NCI-H1092 treated with DMSO at 0.1 percent for 48 hours (cell line): Measurements from ENCODE around the gene CASS4.

Experiments
- DNase-seq: peaks from one replicate; lab custom pipeline; 2025; lab: John Stamatoyannopoulos, UW

The CASS4 gene

DNA sequence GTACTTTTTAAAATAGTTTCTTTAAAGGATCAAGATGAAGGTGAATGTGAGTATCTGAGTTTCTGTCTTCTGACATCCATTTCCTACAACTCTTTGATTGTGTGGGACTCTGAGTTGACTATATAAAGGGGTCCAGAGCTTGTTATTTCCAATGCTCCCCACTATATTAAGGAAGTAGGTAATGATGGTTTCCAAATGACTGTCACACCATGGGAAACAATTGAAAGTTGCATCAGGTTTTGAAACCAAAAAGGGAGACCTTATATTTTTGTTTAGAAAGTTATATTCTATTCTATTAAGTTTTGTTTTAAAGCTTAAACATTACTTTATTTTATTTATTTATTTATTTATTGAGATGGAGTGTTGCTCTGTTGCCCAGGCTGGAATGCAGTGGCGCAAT lies 11.2 kb downstream of the CASS4 start:
- no peak for DNase-seq

DNA sequence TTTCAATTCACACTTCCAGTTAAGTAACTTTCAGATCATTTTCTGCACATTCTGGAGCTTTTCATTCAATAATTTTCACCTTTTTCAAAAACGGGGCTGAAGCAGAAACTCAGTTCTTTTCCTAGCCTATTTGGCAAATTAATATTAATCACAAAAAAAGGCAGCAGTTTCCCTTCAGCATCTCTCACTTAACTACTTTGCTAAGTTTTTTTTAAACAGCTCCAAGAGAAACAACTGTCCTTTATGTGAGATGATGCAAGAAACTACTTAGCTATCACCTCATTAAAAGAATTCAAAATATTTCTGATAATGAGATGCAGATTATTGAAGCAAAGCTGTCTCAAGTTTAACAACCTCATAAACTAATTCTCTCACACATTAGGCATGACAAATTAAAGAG lies 11.8 kb downstream of the CASS4 start:
- DNase-seq = no peak

DNA sequence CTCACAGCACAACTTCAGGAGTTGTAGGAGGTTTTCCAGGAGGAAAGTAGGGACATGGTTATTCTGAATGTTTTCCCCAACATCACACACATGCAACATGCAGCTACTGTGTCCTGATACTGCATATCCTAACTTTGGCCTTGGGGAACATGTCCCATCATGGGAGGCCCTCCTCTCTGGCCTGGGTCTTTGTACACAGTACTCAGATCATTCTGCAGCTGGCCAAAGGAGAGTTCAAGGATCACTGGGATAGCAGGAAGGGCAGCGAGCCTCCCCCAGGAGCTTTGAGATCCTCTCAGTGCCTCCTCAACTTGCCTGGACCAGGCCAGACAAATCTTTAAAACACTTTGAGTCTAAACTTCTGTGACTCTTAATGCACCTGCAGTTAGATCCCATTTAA lies 12.9 kb downstream of the CASS4 start:
- DNase-seq = no peak

DNA sequence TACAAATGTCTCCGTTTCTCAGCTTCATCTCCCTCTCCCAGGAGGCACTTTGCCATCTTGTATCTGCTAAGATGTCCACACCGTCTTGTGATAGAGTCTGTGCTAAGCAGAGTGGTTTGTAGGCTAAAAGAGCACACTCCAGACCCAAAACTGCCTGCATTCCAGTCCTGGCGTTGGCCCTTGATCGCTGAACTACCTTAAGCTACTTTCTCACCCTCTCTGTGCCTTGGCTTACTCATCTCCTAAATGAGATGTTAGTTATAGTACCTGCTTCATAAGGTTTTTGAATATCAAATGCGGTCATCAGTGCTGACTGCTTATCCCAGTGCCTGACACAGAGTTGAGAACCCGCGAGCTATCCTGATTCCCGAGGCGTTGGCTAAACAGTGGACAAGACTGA lies 14.0 kb downstream of the CASS4 start:
- DNase-seq = no peak

DNA sequence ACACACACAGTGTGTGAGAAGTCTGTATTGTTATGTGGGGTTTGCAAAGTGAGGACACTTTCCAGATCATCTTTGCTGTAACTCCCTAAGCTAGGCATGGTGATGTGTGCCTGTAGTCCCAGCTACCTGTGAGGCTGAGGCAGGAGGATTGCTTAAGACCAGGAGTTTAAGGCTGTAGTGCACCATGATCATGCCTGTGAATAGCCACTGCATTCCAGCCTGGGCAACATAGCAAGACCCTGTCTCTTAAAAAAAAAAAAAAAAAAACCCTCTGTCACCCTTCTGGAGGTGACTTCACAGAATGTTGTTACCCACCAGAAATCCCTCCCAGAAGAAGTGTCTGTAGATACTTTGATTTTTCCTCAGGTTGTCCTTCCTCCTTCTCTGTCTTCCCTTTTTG lies 14.9 kb downstream of the CASS4 start:
- no peak for DNase-seq

DNA sequence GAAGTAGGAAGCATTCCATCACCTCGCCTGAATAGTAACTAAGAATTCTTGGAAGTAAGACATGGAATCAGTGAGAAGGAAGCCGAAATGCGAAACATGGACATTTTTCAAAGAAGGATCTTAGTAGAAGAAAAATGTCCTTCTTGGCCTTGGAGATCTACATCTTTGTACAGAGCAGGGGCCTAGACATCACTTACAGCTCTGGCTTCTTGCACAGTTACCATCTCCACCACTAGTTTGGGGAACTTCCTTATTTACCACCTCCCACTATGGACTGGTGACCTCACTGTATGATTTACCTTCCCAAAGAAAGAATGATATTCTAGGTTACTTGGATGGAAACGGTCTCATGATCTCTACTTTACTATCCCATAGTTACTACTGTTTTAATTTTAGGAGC lies 15.7 kb downstream of the CASS4 start:
- DNase-seq = no peak

DNA sequence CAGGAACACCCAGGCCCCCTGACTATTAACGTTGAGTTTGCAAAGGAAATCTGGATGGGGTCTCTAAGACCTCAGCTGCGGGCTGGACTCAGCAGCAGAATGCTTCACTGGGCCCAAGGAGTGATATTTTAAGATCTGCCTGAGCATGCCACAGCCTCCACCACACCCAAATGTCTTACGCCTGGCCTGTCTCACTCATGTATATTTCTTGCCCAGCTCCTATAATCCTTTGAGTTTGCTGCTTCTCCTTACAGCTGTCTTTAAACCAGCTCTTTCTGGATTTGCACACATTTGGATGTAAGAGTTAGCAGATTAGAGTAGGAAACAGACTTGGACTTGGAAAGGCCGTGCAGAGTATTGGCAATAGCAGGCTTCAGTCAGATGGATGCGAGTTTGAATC lies 16.4 kb downstream of the CASS4 start:
- no peak for DNase-seq

DNA sequence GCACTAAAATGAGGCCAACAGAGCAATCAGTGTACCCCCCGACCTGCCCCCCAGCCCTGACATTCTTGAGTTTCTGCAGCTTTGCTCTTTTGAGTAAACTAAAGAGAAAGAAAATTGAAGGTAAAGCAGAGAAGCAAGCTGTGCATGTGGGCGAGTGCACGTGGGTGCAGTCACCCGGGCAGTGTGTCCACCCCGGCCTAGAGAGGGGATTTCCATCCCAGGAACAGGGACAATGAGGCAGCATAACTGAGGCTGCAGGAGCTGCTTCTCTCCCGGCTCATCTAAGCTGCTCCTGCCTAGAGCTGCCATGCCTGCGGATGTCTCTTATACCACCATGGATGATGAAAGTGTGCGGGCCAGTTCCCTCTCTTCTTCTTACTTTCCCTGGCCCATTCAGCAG lies 16.8 kb downstream of the CASS4 start:
- DNase-seq = no peak

DNA sequence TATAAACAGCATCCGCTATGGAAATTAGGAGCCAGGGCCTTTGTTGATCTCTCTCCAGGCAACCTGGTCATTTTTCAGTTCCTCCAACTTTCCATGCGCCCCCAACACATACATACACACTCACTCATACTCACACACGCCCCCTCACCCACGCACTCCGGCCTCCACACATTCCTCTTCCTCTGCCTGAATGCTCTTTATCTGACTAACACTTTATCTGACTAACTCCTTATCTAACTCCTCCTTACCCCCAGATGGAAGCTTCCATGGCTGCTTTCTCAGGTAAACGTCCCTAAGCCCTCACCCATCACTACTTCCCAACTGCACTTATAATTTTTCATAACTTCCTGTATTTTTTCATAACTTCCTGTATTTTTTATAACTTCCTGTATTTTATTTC lies 17.4 kb downstream of the CASS4 start:
- no peak for DNase-seq

DNA sequence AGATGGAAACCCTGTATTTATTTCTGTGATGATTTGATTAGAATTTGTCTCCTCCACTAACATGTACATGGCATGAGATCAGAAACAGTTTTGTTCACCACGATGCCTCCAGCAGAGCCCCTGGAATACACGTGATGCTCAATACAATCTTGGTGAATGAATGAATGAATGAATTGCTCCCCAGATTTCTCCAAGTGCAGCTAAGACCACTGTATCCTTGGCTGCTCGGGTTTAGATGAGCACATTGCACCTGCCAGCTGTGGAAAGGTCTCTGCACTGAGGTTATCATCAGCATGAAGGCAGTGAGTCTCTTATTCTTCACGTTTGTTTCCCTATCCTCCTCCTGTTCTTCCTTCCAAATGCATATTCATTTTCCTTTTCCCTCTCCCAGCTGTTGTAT lies 17.9 kb downstream of the CASS4 start:
- DNase-seq = no peak

DNA sequence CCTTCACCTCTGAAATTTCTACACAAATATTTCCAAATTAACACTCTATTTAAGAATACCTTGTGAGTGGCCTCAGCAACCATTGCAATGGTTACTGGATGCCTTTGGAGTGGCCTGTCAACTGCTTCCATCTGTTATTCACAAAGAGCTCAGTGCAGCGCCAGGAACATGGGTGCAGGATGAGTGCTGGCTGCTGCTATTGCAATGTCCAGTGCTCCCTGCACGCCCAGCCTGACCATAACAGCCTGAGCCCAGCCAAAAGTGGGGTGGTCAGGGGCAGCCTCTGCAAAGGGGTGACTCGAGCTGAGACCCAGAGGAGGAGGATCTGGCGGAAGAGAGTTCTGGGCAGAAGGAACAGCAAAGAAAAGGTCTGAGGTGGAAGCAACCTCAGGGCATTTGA lies 18.4 kb downstream of the CASS4 start:
- DNase-seq = no peak

DNA sequence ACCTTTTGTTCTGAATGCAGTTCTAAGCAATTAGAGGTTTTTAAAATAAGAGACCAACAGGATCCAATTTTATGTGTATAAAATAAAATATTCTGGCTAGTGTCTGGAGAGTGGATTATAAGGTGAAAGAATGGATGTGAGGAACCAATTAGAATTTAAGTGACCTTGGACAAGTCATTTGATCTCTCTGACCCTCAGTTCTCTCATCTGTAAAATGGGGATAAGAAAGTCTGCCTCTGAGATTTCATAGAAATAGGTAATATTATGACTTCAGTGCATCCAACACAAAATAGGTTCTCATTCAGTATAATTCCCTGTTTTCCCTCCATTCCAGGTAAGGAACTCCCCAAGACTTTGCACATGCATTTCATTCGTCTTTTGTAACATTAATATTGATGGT lies 18.9 kb downstream of the CASS4 start:
- no peak for DNase-seq

DNA sequence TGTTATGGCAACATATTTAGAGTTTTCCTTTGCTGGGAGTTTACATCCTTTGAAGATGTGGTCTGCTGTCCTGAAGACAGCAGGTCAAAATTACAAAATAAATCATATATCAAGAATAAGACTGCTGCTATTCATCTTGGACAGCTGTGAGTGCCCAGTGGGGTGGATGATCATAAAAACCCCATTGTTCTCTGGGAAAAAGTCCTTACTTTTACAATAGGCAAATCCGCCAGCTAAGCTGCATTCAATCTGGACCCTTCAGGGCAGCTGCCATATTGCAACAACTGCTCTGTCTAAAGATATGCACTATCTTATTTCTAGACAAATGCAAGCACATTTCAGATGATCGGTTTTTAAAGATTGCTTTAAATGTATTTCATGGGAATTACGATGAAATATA lies 19.4 kb downstream of the CASS4 start:
- no peak for DNase-seq

DNA sequence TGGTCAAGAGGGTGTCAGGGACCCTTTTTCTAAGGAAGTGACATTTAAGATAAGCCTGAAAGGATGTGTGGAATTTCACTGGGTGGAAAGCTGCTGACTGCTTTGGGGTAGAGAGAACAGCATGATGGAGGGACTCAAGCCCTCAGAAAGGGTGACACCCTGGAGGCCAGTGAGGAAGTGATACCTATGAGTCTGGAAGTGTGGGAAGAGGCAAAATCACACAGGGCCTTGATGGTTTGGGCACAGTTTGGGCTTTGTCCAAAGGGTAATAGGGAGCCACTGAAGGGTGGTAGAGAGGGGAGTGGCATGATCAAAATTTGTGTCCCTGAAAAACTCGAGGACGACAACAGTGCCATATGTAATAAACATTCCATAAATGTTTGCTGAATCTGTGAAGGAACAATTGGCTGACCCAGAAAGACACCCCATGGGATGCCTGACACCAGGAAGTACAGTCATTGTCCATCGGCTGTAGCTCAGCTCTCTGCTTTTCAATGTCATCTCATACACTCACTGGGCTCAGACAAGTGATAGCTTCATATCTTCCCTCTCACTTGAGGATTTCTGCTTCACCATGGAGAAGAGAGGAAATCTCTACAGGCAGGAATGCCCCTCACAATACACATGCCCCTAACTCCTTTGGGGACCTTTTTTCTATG lies 21.3 kb downstream of the CASS4 start:
- DNase-seq = no peak

DNA sequence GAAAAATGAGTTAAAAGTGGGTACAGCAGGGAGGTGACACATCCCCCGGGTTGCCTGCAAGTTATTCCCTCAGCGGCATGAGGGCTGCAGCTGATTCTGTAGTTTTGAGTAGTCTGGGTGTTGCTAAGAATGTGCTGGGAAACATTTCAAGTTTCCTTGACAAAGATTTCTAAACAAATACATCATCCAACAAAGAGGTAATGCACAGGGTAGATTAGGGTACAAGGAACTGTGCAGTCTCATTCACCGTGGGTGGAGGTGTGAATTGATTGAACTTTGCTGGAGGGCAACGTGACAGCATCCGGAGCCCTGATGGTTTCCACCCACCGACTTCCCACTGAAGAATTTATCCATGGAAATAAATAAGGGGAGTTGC lies 21.8 kb downstream of the CASS4 start:
- DNase-seq = no peak

DNA sequence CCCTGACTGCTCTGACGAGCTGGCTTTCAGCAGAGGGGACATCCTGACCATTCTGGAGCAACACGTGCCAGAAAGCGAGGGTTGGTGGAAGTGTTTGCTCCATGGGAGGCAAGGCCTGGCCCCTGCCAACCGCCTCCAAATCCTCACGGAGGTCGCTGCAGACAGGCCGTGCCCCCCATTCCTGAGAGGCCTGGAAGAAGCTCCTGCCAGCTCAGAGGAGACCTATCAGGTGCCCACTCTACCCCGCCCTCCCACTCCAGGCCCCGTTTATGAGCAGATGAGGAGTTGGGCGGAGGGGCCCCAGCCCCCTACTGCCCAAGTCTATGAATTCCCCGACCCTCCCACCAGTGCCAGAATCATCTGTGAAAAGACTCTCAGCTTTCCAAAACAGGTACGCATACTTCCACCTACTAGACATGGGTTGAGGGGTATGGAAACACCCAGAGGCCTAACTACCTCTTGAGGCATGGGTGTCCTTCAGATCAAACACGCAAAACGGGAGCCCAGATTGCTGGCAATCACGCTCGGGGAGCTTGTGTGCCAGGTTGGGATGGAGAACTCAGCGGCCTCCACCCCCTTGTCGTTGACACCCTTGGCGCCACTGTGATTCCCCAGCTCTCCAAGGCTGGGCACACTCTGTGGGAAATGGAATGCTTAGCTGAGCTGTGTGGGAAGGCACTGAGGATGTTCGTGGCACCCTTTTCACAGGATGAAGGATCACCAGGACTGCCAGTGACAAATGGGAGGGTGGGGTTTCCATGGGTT lies 25.3 kb downstream of the CASS4 start:
- no peak for DNase-seq

DNA sequence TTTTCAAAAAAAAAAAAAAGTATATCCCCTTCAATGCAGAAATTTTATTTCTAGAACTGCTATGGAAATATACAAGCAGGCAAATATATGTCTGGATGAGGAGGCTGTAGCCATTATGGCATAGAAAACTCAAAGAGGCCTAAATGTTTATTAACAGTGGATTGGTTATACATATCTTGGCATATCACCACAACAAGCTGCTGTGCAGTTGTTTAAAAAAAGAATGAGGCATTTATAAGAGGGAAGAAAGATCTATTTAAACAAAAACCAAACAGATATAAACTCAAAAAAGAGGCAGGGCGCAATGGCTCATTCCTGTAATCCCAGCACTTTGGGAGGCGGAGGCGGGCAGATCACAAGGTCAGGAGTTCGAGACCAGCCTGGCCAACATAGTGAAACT lies 26.2 kb downstream of the CASS4 start:
- no peak for DNase-seq

DNA sequence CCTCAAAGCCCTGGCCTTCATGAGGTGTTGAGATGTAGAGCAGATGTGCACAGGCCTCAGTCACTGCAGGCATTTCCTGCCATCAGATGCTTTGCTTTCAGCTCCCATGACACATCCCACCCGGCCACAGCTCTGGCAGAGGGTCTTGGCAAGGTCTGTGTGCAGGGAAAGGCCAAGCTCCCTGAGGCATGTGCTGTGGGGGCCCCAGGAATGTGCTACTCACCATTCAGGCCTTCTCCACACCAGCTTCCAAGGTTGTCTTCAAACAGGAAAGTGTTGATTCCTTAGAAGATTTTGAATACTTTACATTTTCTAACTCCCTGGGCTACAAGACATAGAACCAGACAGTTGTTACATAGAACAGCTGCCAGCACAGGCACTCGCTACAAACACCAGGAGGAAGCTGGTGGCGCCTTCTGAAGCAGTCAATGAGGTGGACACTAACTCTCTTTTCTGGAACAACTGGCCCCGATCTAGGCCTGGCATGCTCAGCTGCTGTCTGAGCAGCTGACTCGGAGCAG lies 27.8 kb downstream of the CASS4 start:
- no peak for DNase-seq

DNA sequence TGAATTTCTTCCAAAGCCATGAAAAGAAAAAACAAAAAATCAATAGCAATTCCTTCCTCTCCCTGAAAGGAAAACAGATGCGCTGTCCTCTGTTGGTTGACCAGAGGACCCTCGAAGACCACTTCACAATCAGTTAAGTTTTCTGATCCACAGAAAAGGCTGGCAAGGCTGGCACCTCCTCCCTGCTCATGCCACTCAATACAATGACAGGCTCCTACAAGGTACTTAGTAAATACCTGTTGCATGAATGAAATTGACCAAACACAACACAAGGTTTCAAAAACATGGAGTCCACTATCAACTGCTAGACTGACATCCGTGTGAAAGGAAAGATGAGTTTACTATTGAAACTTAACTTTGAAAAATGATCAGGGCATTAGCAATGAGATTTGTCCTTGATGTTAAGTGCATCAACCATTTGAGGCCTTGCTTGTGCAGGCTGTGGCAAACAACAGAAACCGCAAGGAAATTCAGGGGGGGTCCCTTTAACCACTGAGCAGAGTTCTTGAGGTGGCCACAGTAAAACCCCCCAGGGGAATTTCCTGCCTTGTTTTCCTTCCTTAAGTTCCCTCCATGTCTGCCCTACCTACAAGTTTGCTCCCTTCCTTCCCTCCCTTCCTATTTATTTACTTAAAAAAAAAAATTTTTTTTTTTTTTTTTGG lies 28.4 kb downstream of the CASS4 start:
- DNase-seq = no peak

DNA sequence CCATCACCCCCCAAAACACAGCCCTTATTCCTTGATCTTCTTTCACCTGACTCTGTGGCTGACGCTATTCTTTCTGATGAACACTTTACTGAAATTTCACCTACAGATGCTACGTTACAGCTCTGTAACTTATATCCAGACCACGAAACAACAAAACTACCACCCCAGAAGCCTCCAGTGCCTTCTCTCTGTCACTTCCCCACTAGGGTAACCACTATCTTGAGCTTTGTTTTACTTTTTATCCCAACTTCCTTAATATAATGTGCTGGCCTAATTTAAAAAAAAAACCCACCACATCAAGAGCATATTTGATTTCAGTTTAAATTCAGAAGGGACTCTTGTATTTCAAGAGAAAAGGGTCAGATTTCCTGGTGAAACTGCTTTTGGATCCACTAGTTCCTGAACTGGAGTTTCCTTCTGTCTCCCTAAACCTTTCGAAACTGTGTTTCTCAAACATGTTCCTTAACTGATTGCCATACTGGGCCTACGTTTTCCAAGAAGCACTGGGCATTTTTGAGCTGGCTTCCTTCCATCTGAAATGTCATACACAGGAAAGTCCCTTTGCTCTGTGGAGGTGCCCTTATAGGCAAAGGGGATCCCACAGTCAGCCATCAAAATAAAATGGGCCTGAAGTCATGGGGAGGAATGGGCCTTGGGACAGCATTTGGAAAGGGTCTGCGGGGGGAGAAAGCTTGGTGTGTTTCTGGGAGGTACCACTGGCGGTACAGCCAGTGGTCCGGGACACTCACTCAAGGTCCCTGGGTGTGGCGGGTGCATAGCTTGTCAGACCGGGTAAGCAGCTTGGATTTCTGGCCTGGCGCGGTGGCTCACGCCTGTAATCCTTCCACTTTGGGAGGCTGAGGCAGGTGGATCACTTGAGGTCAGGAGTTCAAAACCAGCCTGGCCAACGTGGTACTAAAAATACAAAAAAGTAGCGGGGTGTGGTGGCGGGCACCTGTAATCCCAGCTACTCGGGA lies 30.6 kb downstream of the CASS4 start:
- no peak for DNase-seq

DNA sequence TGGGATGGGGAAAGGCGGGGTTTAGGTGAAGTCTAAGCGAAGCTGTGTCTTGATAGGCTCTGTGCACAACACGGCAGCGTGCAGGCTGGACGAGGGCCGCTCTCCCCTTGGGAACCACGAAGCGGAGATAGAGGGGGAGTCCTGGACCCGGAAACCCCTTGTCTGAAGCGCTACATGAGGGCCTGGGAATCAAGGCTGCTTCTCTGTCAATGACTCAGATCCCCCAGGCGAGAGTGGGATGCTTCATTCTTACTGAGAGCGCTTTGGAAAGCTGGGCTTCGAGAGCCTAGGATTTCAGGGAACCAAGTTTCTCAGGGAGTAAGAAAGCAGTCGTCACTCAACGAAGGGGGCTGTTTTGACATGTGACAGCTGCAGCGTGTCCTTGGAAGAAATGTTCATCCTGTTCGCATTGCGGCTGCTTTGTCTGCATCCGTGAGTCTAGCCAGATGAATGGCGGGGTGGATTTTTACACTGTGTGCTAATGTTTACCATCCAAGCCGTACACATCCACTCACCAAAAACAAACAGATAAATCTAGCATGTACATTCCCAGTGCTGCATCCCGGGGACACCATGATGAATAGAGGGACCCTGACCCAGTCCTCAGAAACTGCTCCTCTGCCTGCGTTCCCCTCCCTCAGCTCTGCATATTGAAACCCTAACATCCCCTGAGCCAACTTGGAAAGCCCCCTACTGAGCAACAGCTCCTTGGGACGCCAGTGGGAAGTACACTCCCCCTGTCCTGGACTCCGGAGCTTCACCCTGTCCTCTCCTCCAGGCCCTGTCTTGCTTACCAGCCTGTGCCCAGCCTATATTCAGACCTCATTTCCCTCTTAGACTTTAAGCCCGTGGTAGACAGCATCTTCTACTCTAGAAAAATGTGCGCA lies 31.8 kb downstream of the CASS4 start:
- DNase-seq = no peak
